ENCODE measurements around the gene KLHL15.

DNA sequence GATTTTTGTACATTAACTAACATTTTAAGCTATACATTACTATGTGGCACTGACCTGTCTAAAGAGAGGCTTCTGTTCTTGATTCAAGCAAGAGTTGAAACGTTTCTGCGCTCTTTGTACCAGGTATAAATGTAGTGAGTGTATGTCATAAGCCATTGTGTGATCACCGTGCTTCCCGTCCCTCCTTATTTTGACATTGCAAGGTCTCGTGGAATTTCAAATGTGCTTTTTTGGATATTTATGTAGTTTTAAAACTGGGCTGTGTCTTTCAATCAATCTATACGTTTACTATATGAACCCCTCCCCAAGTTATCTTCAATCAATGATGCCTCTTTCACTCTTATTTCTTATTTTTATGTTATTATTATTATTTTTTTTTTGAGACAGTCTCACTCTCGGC is at the start of gene KLHL15:
- TF ChIP-seq, protein P1, sequence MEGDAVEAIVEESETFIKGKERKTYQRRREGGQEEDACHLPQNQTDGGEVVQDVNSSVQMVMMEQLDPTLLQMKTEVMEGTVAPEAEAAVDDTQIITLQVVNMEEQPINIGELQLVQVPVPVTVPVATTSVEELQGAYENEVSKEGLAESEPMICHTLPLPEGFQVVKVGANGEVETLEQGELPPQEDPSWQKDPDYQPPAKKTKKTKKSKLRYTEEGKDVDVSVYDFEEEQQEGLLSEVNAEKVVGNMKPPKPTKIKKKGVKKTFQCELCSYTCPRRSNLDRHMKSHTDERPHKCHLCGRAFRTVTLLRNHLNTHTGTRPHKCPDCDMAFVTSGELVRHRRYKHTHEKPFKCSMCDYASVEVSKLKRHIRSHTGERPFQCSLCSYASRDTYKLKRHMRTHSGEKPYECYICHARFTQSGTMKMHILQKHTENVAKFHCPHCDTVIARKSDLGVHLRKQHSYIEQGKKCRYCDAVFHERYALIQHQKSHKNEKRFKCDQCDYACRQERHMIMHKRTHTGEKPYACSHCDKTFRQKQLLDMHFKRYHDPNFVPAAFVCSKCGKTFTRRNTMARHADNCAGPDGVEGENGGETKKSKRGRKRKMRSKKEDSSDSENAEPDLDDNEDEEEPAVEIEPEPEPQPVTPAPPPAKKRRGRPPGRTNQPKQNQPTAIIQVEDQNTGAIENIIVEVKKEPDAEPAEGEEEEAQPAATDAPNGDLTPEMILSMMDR (IDR thresholded peaks at IDR 0.05) = no peak
- TF ChIP-seq POLR2AphosphoS5 (IDR thresholded peaks at IDR 0.05) = no peak
